Parathyroid adenoma (tissue), 2 donors: Measurements from ENCODE around the gene MIA.
"Not testable (repeated sequence)": the region's sequence is repeated elsewhere in the genome, so short reads cannot be mapped to it uniquely, and the experiment has no call there.

Experiments used
- H2AFZ ChIP-seq: fragments of 300-600 bp; sonication (generic); one replicate; pipeline ENCODE4 v1.7.0; 2017; ENCODE audit warnings: antibody characterized with exemption, mild to moderate bottlenecking
- H3K27ac ChIP-seq: fragments of 300-600 bp; sonication (generic); one replicate; pipeline ENCODE4 v1.7.0; 2017
- H3K27me3 ChIP-seq: fragments of 300-600 bp; sonication (generic); one replicate; pipeline ENCODE4 v1.7.0; 2017; ENCODE audit warnings: low read length; ENCODE audit not compliant: control insufficient read depth, insufficient read depth
- H3K36me3 ChIP-seq: fragments of 300-600 bp; sonication (generic); one replicate; pipeline ENCODE4 v1.7.0; 2017; ENCODE audit warnings: low read length; ENCODE audit not compliant: control insufficient read depth, insufficient read depth
- H3K4me1 ChIP-seq: fragments of 300-600 bp; sonication (generic); one replicate; pipeline ENCODE4 v1.7.0; 2017; ENCODE audit warnings: control low read depth
- H3K4me2 ChIP-seq: fragments of 300-600 bp; sonication (generic); one replicate; pipeline ENCODE4 v1.7.0; 2017; ENCODE audit warnings: low read length
- H3K4me3 ChIP-seq: fragments of 300-600 bp; sonication (generic); one replicate; pipeline ENCODE4 v1.7.0; 2017; ENCODE audit warnings: low read depth, low read length
- H3K79me2 ChIP-seq: fragments of 300-600 bp; sonication (generic); one replicate; pipeline ENCODE4 v1.7.0; 2017; ENCODE audit warnings: control low read depth
- H3K9ac ChIP-seq: fragments of 300-600 bp; sonication (generic); one replicate; pipeline ENCODE4 v1.7.0; 2017; ENCODE audit warnings: mild to moderate bottlenecking
- H3K9me3 ChIP-seq: fragments of 300-600 bp; sonication (generic); one replicate; pipeline ENCODE4 v1.7.0; 2017; ENCODE audit warnings: low read length; ENCODE audit not compliant: control insufficient read depth
- TF ChIP-seq, protein P1 (sequence below): fragments of 300-600 bp; sonication (generic); IDR thresholded peaks from one replicate; pipeline ENCODE4 v1.7.0; 2017; ENCODE audit warnings: antibody characterized with exemption, mild to moderate bottlenecking
- donor health status: primary hyperparathyroidism.

MIA gene

DNA sequence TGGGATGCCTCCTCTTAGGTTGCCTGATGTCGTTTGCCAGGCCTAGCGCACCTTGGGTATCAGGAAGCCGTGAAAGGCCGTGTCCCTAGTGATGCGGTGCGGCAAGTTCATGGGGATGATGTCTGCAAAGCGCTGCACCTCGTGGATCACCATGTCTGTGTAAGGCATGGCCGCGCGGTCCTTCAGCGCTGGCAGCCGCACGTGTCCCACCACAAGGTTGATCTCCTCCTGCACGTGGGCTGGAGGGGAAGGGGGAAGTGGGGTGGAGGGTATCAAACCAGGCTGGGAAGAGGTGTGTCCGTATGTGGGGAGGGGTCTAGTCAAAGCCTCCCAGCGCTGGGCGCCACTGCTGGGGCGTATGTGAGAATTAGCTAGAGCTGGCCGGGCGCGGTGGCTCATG is 46.8 kb downstream of the MIA start:
- H3K36me3 ChIP-seq: no peaks in the 10 kb centered on the region
- H3K27me3 ChIP-seq: no peaks in the 10 kb centered on the region
- peaks cover 5% of the 10 kb centered on the region for H3K4me1 ChIP-seq
- no peak overlapping the region for H3K27ac ChIP-seq
- H3K4me2 ChIP-seq: no peak overlapping the region
- H3K9me3 ChIP-seq: no peaks in the 10 kb centered on the region
- H2AFZ ChIP-seq: no peak overlapping the region
- no peak overlapping the region for H3K4me3 ChIP-seq
- H3K9ac ChIP-seq: no peak overlapping the region
- TF ChIP-seq, protein P1, sequence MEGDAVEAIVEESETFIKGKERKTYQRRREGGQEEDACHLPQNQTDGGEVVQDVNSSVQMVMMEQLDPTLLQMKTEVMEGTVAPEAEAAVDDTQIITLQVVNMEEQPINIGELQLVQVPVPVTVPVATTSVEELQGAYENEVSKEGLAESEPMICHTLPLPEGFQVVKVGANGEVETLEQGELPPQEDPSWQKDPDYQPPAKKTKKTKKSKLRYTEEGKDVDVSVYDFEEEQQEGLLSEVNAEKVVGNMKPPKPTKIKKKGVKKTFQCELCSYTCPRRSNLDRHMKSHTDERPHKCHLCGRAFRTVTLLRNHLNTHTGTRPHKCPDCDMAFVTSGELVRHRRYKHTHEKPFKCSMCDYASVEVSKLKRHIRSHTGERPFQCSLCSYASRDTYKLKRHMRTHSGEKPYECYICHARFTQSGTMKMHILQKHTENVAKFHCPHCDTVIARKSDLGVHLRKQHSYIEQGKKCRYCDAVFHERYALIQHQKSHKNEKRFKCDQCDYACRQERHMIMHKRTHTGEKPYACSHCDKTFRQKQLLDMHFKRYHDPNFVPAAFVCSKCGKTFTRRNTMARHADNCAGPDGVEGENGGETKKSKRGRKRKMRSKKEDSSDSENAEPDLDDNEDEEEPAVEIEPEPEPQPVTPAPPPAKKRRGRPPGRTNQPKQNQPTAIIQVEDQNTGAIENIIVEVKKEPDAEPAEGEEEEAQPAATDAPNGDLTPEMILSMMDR: no peak
- no peaks in the 10 kb centered on the region for H3K79me2 ChIP-seq

DNA sequence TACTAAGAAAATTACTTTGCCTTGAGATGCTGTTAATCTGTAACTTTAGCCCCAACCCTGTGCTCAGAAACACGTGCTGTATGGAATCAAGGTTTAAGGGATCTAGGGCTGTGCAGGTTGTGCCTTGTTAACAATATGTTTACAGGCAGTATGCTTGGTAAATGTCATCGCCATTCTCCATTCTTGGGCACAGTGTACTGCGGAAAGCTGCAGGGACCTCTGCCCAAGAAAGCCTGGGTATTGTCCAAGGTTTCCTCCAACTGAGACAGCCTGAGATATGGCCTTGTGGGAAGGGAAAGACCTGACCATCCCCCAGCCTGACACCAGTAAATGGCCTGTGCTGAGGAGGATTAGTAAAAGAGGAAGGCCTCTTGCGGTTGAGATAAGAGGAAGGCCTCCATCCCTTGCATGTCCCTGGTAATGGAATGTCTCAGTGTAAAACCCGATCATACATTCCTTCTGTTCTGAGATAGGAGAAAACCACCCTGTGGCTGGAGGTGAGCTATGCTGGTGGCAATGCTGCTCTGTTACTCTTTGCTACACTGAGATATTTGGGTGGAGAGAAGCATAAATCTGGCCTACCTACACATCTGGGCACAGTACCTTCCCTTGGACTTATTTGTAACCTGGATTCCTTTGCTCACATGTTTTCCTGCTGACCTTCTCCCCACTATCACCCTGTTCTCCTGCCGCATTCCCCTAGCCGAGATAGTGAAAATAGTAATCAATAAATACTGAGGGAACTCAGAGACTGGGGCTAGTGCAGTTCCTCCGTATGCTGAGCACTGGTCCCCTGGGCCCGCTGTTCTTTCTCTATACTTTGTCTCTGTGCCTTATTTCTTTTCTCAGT is 47.6 kb downstream of the MIA start:
- H3K27ac ChIP-seq, H3K27me3 ChIP-seq, H3K79me2 ChIP-seq, H3K9ac ChIP-seq, H3K4me3 ChIP-seq, H3K9me3 ChIP-seq, H3K36me3 ChIP-seq, H3K4me1 ChIP-seq, H3K4me2 ChIP-seq, H2AFZ ChIP-seq: not testable (repeated sequence)

DNA sequence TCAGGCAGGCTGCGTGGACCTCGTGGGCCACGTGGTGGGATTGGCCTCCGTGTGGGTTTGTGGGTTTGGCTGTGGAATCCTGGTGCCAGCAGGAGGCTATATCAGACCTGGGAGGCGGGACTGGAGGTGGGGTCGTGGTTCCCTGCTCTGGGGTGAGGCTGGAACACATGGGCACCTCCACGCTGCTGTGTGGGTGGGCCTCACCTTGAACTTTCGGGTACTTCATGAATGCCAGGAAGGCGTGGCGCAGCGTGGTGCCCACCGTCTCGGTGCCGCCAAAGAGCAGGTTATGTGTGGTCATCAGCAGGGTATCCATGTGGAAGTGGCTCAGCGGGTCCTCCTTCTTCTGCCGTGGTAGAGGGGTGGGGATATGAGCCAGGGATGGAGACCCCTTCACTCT is 49.6 kb downstream of the MIA start:
- H3K9me3 ChIP-seq, H3K9ac ChIP-seq, H3K27ac ChIP-seq: not testable (repeated sequence)

DNA sequence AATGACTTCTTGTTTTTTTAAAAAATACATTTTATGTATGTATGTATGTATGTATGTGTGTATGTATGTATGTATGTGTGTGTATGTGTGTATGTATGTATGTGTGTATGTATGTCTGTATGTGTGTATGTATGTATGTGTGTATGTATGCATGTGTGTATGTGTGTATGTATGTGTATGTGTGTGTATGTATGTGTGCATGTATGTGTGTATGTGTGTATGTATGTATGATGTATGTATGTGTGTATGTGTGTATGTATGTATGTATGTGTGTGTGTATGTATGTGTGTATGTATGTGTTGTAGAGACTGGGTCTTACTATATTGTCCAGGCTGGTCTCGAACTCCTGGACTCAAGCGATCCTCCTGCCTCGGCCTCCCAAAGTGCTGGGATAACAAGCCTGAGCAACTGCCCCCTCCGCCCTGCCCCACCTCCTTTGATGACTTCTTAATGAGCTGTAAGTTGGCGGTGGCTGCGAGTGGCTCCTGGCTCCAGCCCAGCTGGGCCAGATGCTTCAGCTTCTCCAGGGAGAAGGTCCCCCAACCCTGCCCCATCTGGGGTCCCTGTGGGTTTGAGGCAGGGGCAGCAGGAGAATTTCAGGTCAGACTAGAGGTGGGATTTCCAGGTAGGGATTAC is 50.3 kb downstream of the MIA start:
- not testable (repeated sequence) for H3K79me2 ChIP-seq, H3K36me3 ChIP-seq, H2AFZ ChIP-seq, H3K4me1 ChIP-seq, H3K4me3 ChIP-seq, H3K4me2 ChIP-seq, H3K27me3 ChIP-seq, H3K9me3 ChIP-seq, H3K27ac ChIP-seq, H3K9ac ChIP-seq

More for the DNA sequence above, 49.6 kb downstream of the MIA start:
- H3K27me3 ChIP-seq, H3K79me2 ChIP-seq, H3K4me2 ChIP-seq, H3K4me1 ChIP-seq, H2AFZ ChIP-seq, H3K36me3 ChIP-seq, H3K4me3 ChIP-seq: not testable (repeated sequence)

DNA sequence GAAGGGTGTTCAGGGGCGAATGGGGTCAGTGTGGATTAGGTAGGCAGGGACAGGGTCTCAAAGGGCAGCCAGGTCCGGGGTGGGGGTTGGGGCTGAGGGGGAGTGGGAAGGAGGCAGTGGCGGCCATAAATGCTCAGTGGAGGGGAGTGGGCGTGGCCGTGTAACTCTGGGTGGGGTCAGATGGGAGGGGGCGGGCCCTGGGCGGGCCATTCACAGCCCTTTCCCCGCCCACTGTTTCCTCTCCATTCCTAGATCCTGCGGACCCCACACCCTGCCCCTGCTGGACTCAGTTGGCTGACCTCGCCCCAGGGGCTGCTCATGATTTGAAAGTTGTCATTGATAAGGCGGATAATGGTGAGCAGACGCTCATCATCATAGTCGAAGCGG is 51.0 kb downstream of the MIA start:
- not testable (repeated sequence) for H3K9me3 ChIP-seq, H3K27ac ChIP-seq, H3K9ac ChIP-seq, H2AFZ ChIP-seq, H3K36me3 ChIP-seq, H3K79me2 ChIP-seq, H3K4me3 ChIP-seq, H3K4me2 ChIP-seq, H3K4me1 ChIP-seq, H3K27me3 ChIP-seq

DNA sequence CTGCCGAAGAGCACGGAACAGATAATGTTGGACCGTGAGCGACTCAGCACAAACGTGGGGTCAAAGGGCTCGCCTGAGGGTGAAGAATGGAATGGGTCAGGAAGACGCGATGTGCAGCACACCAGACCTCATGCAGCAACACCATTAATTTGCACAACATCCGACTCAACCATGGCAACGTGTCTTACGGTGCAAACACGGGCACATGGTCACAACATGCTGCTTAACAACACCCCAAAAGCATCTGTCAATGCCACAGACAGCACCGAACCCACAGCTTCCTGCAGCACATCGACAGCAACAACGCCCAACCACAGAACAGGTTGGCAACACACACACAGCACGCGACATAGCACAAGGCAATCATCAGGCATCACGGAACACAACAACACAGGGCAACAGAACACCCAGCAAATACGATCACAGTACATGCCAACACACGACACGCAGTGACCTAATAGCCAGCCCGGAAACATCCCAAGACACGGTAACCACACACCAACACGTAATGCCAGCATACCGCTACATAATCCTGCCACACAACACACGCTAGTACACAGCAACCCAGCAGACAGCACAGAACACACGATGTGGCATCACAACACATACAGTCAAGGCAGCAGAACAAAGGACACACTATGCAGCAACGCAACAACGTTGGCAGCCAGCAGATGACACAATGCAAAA is 51.5 kb downstream of the MIA start:
- not testable (repeated sequence) for H3K9me3 ChIP-seq, H3K79me2 ChIP-seq, H3K9ac ChIP-seq, H3K27me3 ChIP-seq, H3K27ac ChIP-seq, H3K4me3 ChIP-seq, H3K36me3 ChIP-seq, H2AFZ ChIP-seq, H3K4me1 ChIP-seq, H3K4me2 ChIP-seq
